Endothelial cell of umbilical vein (primary cell): ENCODE data around the gene DSP. TPM values are rescaled to one million over a fixed set of nuclear protein-coding genes. Genes with fewer than 3 reads are reported as not detected.
A peak's percentile ranks its signal among the peaks of the same experiment; 100 is the strongest.

Source experiments
- BruUV-seq: library from RNA; stranded (reverse); fragments of 400-500 nt; replicated peaks from 2 replicates; lab custom pipeline; 2021; lab: Mats Ljungman, UMichigan
- CTCF ChIA-PET: fragments of 300-600, 350-600 bp; sonication (Branson Sonifier 250); formaldehyde crosslinking; loops from one replicate; lab custom pipeline; 2021; ENCODE audit warnings: antibody characterized with exemption, inconsistent platforms; lab: Charles Lee
- POLR2A ChIA-PET: fragments of 300-600, 350-600 bp; sonication (Branson Sonifier 250); formaldehyde crosslinking; loops from one replicate; lab custom pipeline; 2021; ENCODE audit warnings: antibody characterized with exemption, inconsistent platforms; lab: Charles Lee
- DNase-seq: peaks from one replicate; pipeline ENCODE4 v3.0.0-alpha.2; 2011; ENCODE audit warnings: low read depth, low spot score
- FAIRE-seq: peaks from 2 replicates; lab custom pipeline; 2011; peaks lifted over from hg19 to GRCh38; lab: Jason Lieb, UNC
- H2AFZ ChIP-seq: 2 replicates; pipeline ENCODE4 v1.6.0; 2012; ENCODE audit warnings: low read depth, low read length, control low read depth, inconsistent platforms
- H3K27ac ChIP-seq: 2 replicates; pipeline ENCODE4 v1.5.1; 2011; ENCODE audit warnings: low read depth, mild to moderate bottlenecking, control low read depth, low read length, moderate library complexity; ENCODE audit not compliant: insufficient read depth
- H3K27me3 ChIP-seq, 2 experiments: 2 replicates each; pipeline versions ENCODE4 v1.6.0 to v1.6.1; 2011; ENCODE audit warnings: low read length in 2 of 2, mixed read lengths in 1 of 2; ENCODE audit not compliant: control insufficient read depth in 2 of 2, insufficient read depth in 2 of 2
- H3K36me3 ChIP-seq, 2 experiments: 2 replicates in 1 of 2; 3 replicates in 1 of 2; pipeline ENCODE4 v1.5.1; 2011; ENCODE audit warnings: low read length in 2 of 2, mild to moderate bottlenecking in 1 of 2, moderate library complexity in 1 of 2; ENCODE audit not compliant: control insufficient read depth in 2 of 2, insufficient read depth in 2 of 2; ENCODE audit errors: extremely low read depth in 1 of 2
- H3K4me1 ChIP-seq: 3 replicates; pipeline ENCODE4 v1.5.1; 2011; ENCODE audit warnings: mild to moderate bottlenecking, low read length; ENCODE audit not compliant: control insufficient read depth, insufficient read depth; ENCODE audit errors: extremely low read depth
- H3K4me2 ChIP-seq: 2 replicates; pipeline ENCODE4 v1.6.1; 2011; ENCODE audit warnings: low read length, control low read depth, mixed read lengths; ENCODE audit not compliant: insufficient read depth
- H3K4me3 ChIP-seq, 3 experiments: fragments of 200-600 bp in 1 of 3; sonication (generic), shearing (Covaris generic) in 1 of 3; replicated peaks in 1 of 3; 2 replicates each; pipeline ENCODE4 v1.5.1; 2011 to 2016; ENCODE audit warnings: control low read depth in 3 of 3, low read length in 3 of 3, mild to moderate bottlenecking in 2 of 3, inconsistent platforms in 1 of 3, low read depth in 1 of 3, moderate library complexity in 1 of 3; ENCODE audit not compliant: insufficient read depth in 1 of 3
- H3K79me2 ChIP-seq: 2 replicates; pipeline ENCODE4 v1.6.0; 2012; ENCODE audit warnings: low read length, inconsistent platforms; ENCODE audit not compliant: control insufficient read depth, insufficient read depth
- H3K9ac ChIP-seq: replicated peaks from 2 replicates; pipeline ENCODE3; 2011; ENCODE audit warnings: low read length, control low read depth; ENCODE audit not compliant: insufficient read depth; ENCODE audit errors: extremely low read depth
- H3K9me1 ChIP-seq: replicated peaks from 3 replicates; pipeline ENCODE4 v1.6.0; 2011; ENCODE audit warnings: mild to moderate bottlenecking, low read length; ENCODE audit not compliant: control insufficient read depth, insufficient read depth; ENCODE audit errors: extremely low read depth
- H3K9me3 ChIP-seq: replicated peaks from 2 replicates; pipeline ENCODE4 v1.5.1; 2012; ENCODE audit warnings: low read length, inconsistent platforms; ENCODE audit not compliant: control insufficient read depth, insufficient read depth
- H4K20me1 ChIP-seq: replicated peaks from 2 replicates; pipeline ENCODE3; 2011; ENCODE audit warnings: mild to moderate bottlenecking, low read length; ENCODE audit not compliant: control insufficient read depth, insufficient read depth; ENCODE audit errors: extremely low read depth
- GATA2 ChIP-seq: IDR thresholded peaks from 2 replicates; pipeline ENCODE4 v1.7.0; 2011; ENCODE audit warnings: low read depth, mild to moderate bottlenecking, moderate library complexity, mixed read lengths, low read length; ENCODE audit not compliant: insufficient read length, insufficient read depth
- MYC ChIP-seq: IDR thresholded peaks from one replicate; pipeline ENCODE4 v1.6.1; 2011; ENCODE audit warnings: mild to moderate bottlenecking, low read depth, low read length
- dilution Hi-C: fragments of 300-500 bp; cut with MboI; formaldehyde crosslinking; loops from one replicate; pipeline ENCODE4 v1.15.0; 2019; ENCODE audit warnings: low sequenced_read_pairs; ENCODE audit not compliant: extremely low pct_ligation_motif_present
- intact Hi-C: fragments of 100-400 bp; cut with micrococcal nuclease; formaldehyde crosslinking; loops from one replicate; pipeline ENCODE4 v1.10.0; 2022
- polyA plus RNA-seq, 4 experiments: library from polyadenylated mRNA; depleted of rRNA in 3 of 4; stranded (reverse) in 3 of 4; unstranded in 1 of 4; fragments of >200 nt; gene quantifications; 2 replicates each; pipeline versions ENCODE4 v1.2.1 to v1.2.3, GENCODE V29; 2011 to 2012; ENCODE audit warnings: missing spikeins in 1 of 4
- total RNA-seq: library from RNA; stranded (reverse); gene quantifications from 2 replicates; pipeline ENCODE4 v1.2.3, GENCODE V29; 2021
- TF ChIP-seq, protein P1 (sequence below), 2 donors: IDR thresholded peaks; 1 replicate in 1 of 2; 2 replicates in 1 of 2; pipeline ENCODE4 v1.5.1; 2011; ENCODE audit warnings: low read length in 2 of 2, mild to moderate bottlenecking in 2 of 2, moderate library complexity in 2 of 2, control low read depth in 1 of 2, inconsistent platforms in 1 of 2, low read depth in 1 of 2; ENCODE audit not compliant: insufficient read depth in 1 of 2; ENCODE audit errors: extremely low read depth in 1 of 2

Gene DSP
- total and polyA plus RNA-seq, 2 donors (not counting 3 experiments of a cell fraction or from before 2014, with no cell fraction given): 0.03 to 0.77 TPM

DNA sequence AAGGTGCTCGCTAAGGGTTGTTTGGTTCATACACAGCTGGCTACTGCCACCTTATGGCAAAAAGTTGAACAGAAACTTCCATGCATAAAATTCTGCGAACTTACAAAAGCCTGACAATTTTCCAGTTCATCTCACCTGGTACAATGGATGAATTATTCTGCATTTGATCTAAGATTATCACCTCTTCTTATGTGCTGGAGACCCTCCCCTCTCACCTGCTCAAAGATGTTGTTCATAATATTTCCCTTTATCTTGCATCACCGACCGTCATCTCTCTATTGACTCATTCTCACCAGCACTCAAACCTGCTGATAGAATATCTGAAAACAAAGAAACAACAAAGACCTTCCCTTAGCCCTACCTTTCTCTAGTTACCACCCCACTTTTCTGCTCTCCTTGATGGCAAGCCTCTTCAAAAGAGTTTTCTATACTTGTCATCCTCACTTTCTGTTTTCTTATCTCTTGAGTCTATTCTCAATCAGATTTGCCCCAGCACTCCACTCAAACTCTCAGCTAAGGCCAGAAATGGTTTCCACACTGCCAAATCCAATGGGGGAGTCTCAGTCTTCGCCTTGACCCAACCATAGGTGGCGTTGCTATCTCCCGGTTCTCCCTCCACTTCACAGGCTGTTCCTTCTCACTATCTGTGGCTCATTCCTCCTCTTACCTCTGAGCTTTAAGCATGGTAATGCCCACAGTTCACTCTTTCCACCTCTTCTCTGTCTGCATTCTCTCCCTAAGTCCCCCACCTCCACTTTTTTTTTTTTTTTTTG, 74.3 kb downstream of the DSP start:
- TF ChIP-seq GATA2 (no peak), MYC (no peak)
- TF ChIP-seq, protein P1, sequence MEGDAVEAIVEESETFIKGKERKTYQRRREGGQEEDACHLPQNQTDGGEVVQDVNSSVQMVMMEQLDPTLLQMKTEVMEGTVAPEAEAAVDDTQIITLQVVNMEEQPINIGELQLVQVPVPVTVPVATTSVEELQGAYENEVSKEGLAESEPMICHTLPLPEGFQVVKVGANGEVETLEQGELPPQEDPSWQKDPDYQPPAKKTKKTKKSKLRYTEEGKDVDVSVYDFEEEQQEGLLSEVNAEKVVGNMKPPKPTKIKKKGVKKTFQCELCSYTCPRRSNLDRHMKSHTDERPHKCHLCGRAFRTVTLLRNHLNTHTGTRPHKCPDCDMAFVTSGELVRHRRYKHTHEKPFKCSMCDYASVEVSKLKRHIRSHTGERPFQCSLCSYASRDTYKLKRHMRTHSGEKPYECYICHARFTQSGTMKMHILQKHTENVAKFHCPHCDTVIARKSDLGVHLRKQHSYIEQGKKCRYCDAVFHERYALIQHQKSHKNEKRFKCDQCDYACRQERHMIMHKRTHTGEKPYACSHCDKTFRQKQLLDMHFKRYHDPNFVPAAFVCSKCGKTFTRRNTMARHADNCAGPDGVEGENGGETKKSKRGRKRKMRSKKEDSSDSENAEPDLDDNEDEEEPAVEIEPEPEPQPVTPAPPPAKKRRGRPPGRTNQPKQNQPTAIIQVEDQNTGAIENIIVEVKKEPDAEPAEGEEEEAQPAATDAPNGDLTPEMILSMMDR (IDR thresholded peaks at IDR 0.05; ENCODE audit: extremely low read depth in 1 of 2, insufficient read depth in 1 of 2, low read depth in 1 of 2, low read length in 2 of 2): peak; percentile 54 to 66
- DNase-seq (peak; percentile 64), FAIRE-seq (peak; percentile 73)
- Histone ChIP-seq H3K79me2 (no peaks in the 10 kb centered on the region), H3K4me1 (no peaks in the 10 kb centered on the region), H3K4me2 (peak overlapping the region; percentile 56), H3K9ac (no peak overlapping the region), H3K27me3 (no peaks in the 10 kb centered on the region), H3K36me3 (peaks cover 0 to 9% of the 10 kb centered on the region in 2 experiments), H3K27ac (no peak overlapping the region), H3K9me1 (no peaks in the 10 kb centered on the region), H4K20me1 (no peaks in the 10 kb centered on the region), H3K4me3 (no peak overlapping the region), H3K9me3 (no peaks in the 10 kb centered on the region), H2AFZ (no peak overlapping the region)
- ChIA-PET CTCF (interaction anchor here (0.7 to 3.2 kb wide), 28 partner anchors 8 to 1069 kb away, joined by 3 to 71 read pairs (median 4); partner anchors contain the start of gene BLOC1S5), POLR2A (no interaction called here)
- no TSS peak for BruUV-seq
- intact Hi-C loops (loop anchor here (1.0 to 5.0 kb wide), 8 partner anchors 191 to 1058 kb away; partner anchors contain the start of gene SSR1), dilution Hi-C loops (no loop called here)
